Activated CD8-positive, alpha-beta T cell treated with anti-CD3 and anti-CD28 coated beads for 36 hours (primary cell): ENCODE measurements around the gene MLN. TPM values are rescaled to one million over a fixed set of nuclear protein-coding genes. Genes with fewer than 3 reads are reported as not detected.

Experiments
- ATAC-seq: fragments of 200-7000 bp; cut with Tn5 transposase; one replicate; pipeline ENCODE4 v1.10.0; 2021; ENCODE audit warnings: mild to moderate bottlenecking, moderate library complexity
- CTCF ChIA-PET: fragments of 350-600 bp; sonication (Branson Sonifier 250); formaldehyde crosslinking; loops from one replicate; lab custom pipeline; 2021; ENCODE audit warnings: antibody characterized with exemption; lab: Charles Lee
- POLR2A ChIA-PET: fragments of 350-600 bp; sonication (Branson Sonifier 250); formaldehyde crosslinking; loops from one replicate; lab custom pipeline; 2021; ENCODE audit warnings: antibody characterized with exemption; lab: Charles Lee
- DNase-seq: peaks from one replicate; pipeline ENCODE4 v3.0.0-alpha.2; 2020
- H3K27ac Mint-ChIP-seq: one replicate; pipeline ENCODE4 v1.8.0; 2021; ENCODE audit warnings: mild to moderate bottlenecking, mixed read lengths
- H3K27me3 Mint-ChIP-seq: one replicate; pipeline ENCODE4 v1.8.0; 2021; ENCODE audit warnings: mixed read lengths
- H3K36me3 Mint-ChIP-seq: one replicate; pipeline ENCODE4 v1.8.0; 2021; ENCODE audit warnings: low read depth, mixed read lengths
- H3K4me1 Mint-ChIP-seq: one replicate; pipeline ENCODE4 v1.8.0; 2021; ENCODE audit warnings: low read depth, mixed read lengths
- H3K4me3 Mint-ChIP-seq: one replicate; pipeline ENCODE4 v1.8.0; 2021; ENCODE audit warnings: mild to moderate bottlenecking, moderate library complexity, mixed read lengths
- H3K9me3 Mint-ChIP-seq: one replicate; pipeline ENCODE4 v1.8.0; 2021; ENCODE audit warnings: mixed read lengths
- CTCF ChIP-seq: fragments of 200-600 bp; IDR thresholded peaks from one replicate; pipeline ENCODE4 v1.8.0; 2022; ENCODE audit warnings: antibody characterized with exemption, mild to moderate bottlenecking
- intact Hi-C: fragments of 100-400 bp; cut with micrococcal nuclease; formaldehyde crosslinking; loops from one replicate; pipeline ENCODE4 v1.10.0; 2022
- total RNA-seq, 2 experiments: library from RNA; stranded (reverse); gene quantifications; one replicate each; pipeline ENCODE4 v1.2.3, GENCODE V29; 2021

The MLN gene
- total RNA-seq, 2 experiments from 2014 or later, result not detected

GRCh38 chr6:33826537-33826936 lies 22.7 kb upstream of the MLN start:
- Mint-ChIP-seq H3K27me3 (peaks cover 2% of the 10 kb centered on the region), H3K27ac (no peak overlapping the region), H3K4me3 (no peak overlapping the region)

GRCh38 chr6:33824461-33825154 lies 20.8 kb upstream of the MLN start:
- H3K4me1 Mint-ChIP-seq, result peaks cover 5% of the 10 kb centered on the region
- H3K4me3 Mint-ChIP-seq, result no peak overlapping the region
- POLR2A ChIA-PET, result no interaction called here
- H3K9me3 Mint-ChIP-seq, result no peaks in the 10 kb centered on the region
- H3K36me3 Mint-ChIP-seq, result no peaks in the 10 kb centered on the region
- ATAC-seq (no peak), DNase-seq (no peak)
- TF ChIP-seq CTCF, result no peak
- CTCF ChIA-PET, result no interaction called here
- H3K27me3 Mint-ChIP-seq, result no peaks in the 10 kb centered on the region
- H3K27ac Mint-ChIP-seq, result no peak overlapping the region
- intact Hi-C loops, result no loop called here

More at GRCh38 chr6:33826537-33826936, 22.7 kb upstream of the MLN start:
- Mint-ChIP-seq H3K36me3 (no peaks in the 10 kb centered on the region), H3K4me1 (no peaks in the 10 kb centered on the region), H3K9me3 (no peaks in the 10 kb centered on the region)
- ChIA-PET POLR2A (no interaction called here), CTCF (interaction anchor here (1.5 kb wide), 1 partner anchor 55 kb away, joined by 4 read pairs; no protein-coding TSS in a partner anchor)
- ATAC-seq (no peak), DNase-seq (no peak)
- TF ChIP-seq CTCF, result no peak
- intact Hi-C loops, result no loop called here

GRCh38 chr6:33823806-33824205 lies 20.0 kb upstream of the MLN start:
- H3K27ac Mint-ChIP-seq, result no peak overlapping the region
- DNase-seq (no peak), ATAC-seq (no peak)
- POLR2A ChIA-PET, result no interaction called here
- no peaks in the 10 kb centered on the region for H3K9me3 Mint-ChIP-seq
- CTCF ChIA-PET, result interaction anchor here (0.9 kb wide), 1 partner anchor 56 kb away, joined by 3 read pairs; no protein-coding TSS in a partner anchor
- H3K4me1 Mint-ChIP-seq, result peaks cover 5% of the 10 kb centered on the region
- intact Hi-C loops, result no loop called here
- no peak for TF ChIP-seq CTCF
- H3K4me3 Mint-ChIP-seq, result no peak overlapping the region
- no peaks in the 10 kb centered on the region for H3K36me3 Mint-ChIP-seq
- H3K27me3 Mint-ChIP-seq, result no peaks in the 10 kb centered on the region

- ATAC-seq (peak; percentile 64), DNase-seq (peak; percentile 13)
- no peaks in the 10 kb centered on the region for H3K27me3 Mint-ChIP-seq
- H3K4me3 Mint-ChIP-seq, result no peak overlapping the region
- ChIA-PET POLR2A (no interaction called here), CTCF (interaction anchor here (0.9 kb wide), 1 partner anchor 55 kb away, joined by 3 read pairs; no protein-coding TSS in a partner anchor)
- TF ChIP-seq CTCF, result no peak
- peaks cover 5% of the 10 kb centered on the region for H3K4me1 Mint-ChIP-seq
- no peaks in the 10 kb centered on the region for H3K36me3 Mint-ChIP-seq
- H3K9me3 Mint-ChIP-seq, result no peaks in the 10 kb centered on the region
- intact Hi-C loops, result no loop called here
- no peak overlapping the region for H3K27ac Mint-ChIP-seq
Observed at GRCh38 chr6:33822575-33823395, 19.0 kb upstream of the MLN start.
